Osteoblast (primary cell): ENCODE measurements around the gene RALGPS1. TPM values are rescaled to one million over a fixed set of nuclear protein-coding genes. Genes with fewer than 3 reads are reported as not detected.

Experiments used
- DNase-seq: peaks from one replicate; pipeline ENCODE4 v3.0.0; 2011; ENCODE audit warnings: low spot score, mixed read lengths; ENCODE audit not compliant: insufficient read length; ENCODE audit errors: missing footprints
- H2AFZ ChIP-seq: 2 replicates; pipeline ENCODE4 v1.6.0; 2011; ENCODE audit warnings: mild to moderate bottlenecking, low read length
- H3K27ac ChIP-seq: 2 replicates; pipeline ENCODE4 v1.5.1; 2011; ENCODE audit warnings: mild to moderate bottlenecking, low read depth, low read length, moderate library complexity
- H3K27me3 ChIP-seq: 2 replicates; pipeline ENCODE4 v1.6.0; 2012; ENCODE audit warnings: mild to moderate bottlenecking, control low read depth, inconsistent platforms, low read length, moderate library complexity; ENCODE audit not compliant: insufficient read depth
- H3K36me3 ChIP-seq: 2 replicates; pipeline ENCODE4 v1.5.1; 2011; ENCODE audit warnings: mild to moderate bottlenecking, low read length, control low read depth, moderate library complexity; ENCODE audit not compliant: insufficient read depth
- H3K4me1 ChIP-seq: 2 replicates; pipeline ENCODE4 v1.5.1; 2011; ENCODE audit warnings: mild to moderate bottlenecking, low read length, control low read depth, moderate library complexity; ENCODE audit not compliant: insufficient read depth
- H3K4me2 ChIP-seq: 2 replicates; pipeline ENCODE4 v1.6.0; 2011; ENCODE audit warnings: mild to moderate bottlenecking, low read length; ENCODE audit not compliant: insufficient read depth
- H3K4me3 ChIP-seq: fragments of 200-600 bp; sonication (generic); 3 replicates; pipeline ENCODE4 v1.5.1; 2012; ENCODE audit warnings: mild to moderate bottlenecking, low read length, inconsistent platforms; ENCODE audit not compliant: insufficient read depth
- H3K79me2 ChIP-seq: 2 replicates; pipeline ENCODE4 v1.6.0; 2012; ENCODE audit warnings: mild to moderate bottlenecking, low read length, control low read depth, inconsistent platforms; ENCODE audit not compliant: insufficient read depth
- H3K9me3 ChIP-seq: 2 replicates; pipeline ENCODE4 v1.5.1; 2011; ENCODE audit warnings: low read depth, low read length, control low read depth
- H4K20me1 ChIP-seq: 2 replicates; pipeline ENCODE4 v1.6.0; 2012; ENCODE audit warnings: mild to moderate bottlenecking, low read length, control low read depth; ENCODE audit not compliant: insufficient read depth
- CTCF ChIP-seq: IDR thresholded peaks from 2 replicates; pipeline ENCODE4 v1.5.1; 2011; ENCODE audit warnings: mild to moderate bottlenecking, low read depth, low read length, moderate library complexity; ENCODE audit errors: extremely low read depth
- total RNA-seq: library from RNA; depleted of rRNA; stranded (reverse); fragments of >200 nt; gene quantifications from 2 replicates; pipeline ENCODE4 v1.2.3, GENCODE V29; 2012

RALGPS1 gene
- total RNA-seq, 1 donor = 5.1 TPM

GRCh38 chr9:127163409-127163808 lies 248.8 kb downstream of the RALGPS1 start:
- Histone ChIP-seq H3K4me2 (no peak overlapping the region), H3K4me1 (peaks cover 29% of the 10 kb centered on the region), H3K36me3 (no peaks in the 10 kb centered on the region), H4K20me1 (no peaks in the 10 kb centered on the region), H3K4me3 (no peak overlapping the region), H3K27ac (peak overlapping the region; percentile 4), H2AFZ (no peak overlapping the region), H3K9me3 (no peaks in the 10 kb centered on the region), H3K79me2 (no peaks in the 10 kb centered on the region), H3K27me3 (no peaks in the 10 kb centered on the region)
- no peak for TF ChIP-seq CTCF
- DNase-seq = peak; percentile 88

GRCh38 chr9:127165116-127165515 lies 250.5 kb downstream of the RALGPS1 start:
- no peak overlapping the region for H3K4me2 ChIP-seq
- no peaks in the 10 kb centered on the region for H4K20me1 ChIP-seq
- peaks cover 16% of the 10 kb centered on the region for H3K4me1 ChIP-seq
- H3K9me3 ChIP-seq = no peaks in the 10 kb centered on the region
- no peak overlapping the region for H2AFZ ChIP-seq
- no peaks in the 10 kb centered on the region for H3K79me2 ChIP-seq
- no peaks in the 10 kb centered on the region for H3K36me3 ChIP-seq
- TF ChIP-seq CTCF = no peak
- H3K27ac ChIP-seq = no peak overlapping the region
- DNase-seq = no peak
- no peak overlapping the region for H3K4me3 ChIP-seq
- no peaks in the 10 kb centered on the region for H3K27me3 ChIP-seq

GRCh38 chr9:127166111-127166510 lies 251.5 kb downstream of the RALGPS1 start:
- Histone ChIP-seq H3K4me3 (no peak overlapping the region), H3K36me3 (no peaks in the 10 kb centered on the region), H3K4me1 (peaks cover 16% of the 10 kb centered on the region), H3K9me3 (no peaks in the 10 kb centered on the region), H3K27ac (no peak overlapping the region), H3K27me3 (no peaks in the 10 kb centered on the region), H3K79me2 (no peaks in the 10 kb centered on the region), H4K20me1 (no peaks in the 10 kb centered on the region), H3K4me2 (no peak overlapping the region), H2AFZ (no peak overlapping the region)
- TF ChIP-seq CTCF = no peak
- DNase-seq = no peak

GRCh38 chr9:127166651-127167524 lies 252.3 kb downstream of the RALGPS1 start:
- Histone ChIP-seq H3K4me3 (no peak overlapping the region), H3K36me3 (no peaks in the 10 kb centered on the region)
- TF ChIP-seq CTCF = no peak

More at GRCh38 chr9:127166651-127167524, 252.3 kb downstream of the RALGPS1 start:
- no peak overlapping the region for H3K27ac ChIP-seq
- no peak overlapping the region for H3K4me2 ChIP-seq
- H3K27me3 ChIP-seq = no peaks in the 10 kb centered on the region
- H3K4me1 ChIP-seq = peaks cover 16% of the 10 kb centered on the region
- H3K9me3 ChIP-seq = no peaks in the 10 kb centered on the region
- no peak overlapping the region for H2AFZ ChIP-seq
- no peaks in the 10 kb centered on the region for H3K79me2 ChIP-seq
- no peaks in the 10 kb centered on the region for H4K20me1 ChIP-seq
- DNase-seq = no peak
